ENCODE data around the gene ZC3H7B. TPM values are rescaled to one million over a fixed set of nuclear protein-coding genes. Genes with fewer than 3 reads are reported as not detected.

Gene ZC3H7B
- 10 to 100 TPM; 29.5 to 43.6 (median 35.7) TPM for total RNA-seq

GRCh38 chr22:41301085-41302020 lies at the start of gene ZC3H7B:
ZC3H7B (plus strand) TSS chr22:41301525; CDS start chr22:41320661, 19,136 bp downstream.
- Histone ChIP-seq H3K9me3 (no peaks in the 10 kb centered on the region), H3K27ac (peak within 1 kb of the TSS; percentile 85 to 90 (median 88)), H3K36me3 (no peaks in the 10 kb centered on the region), H3K4me1 (peaks cover 4 to 26% (median 14%) of the 10 kb centered on the region in 4 donors), H3K27me3 (no peaks in the 10 kb centered on the region), H3K4me3 (peak within 1 kb of the TSS; percentile 35 to 90 (median 90))
- intact Hi-C loops (cut with DNase I; ENCODE audit: low total_unique reads) (no loop called here), in situ Hi-C loops (cut with MboI; ENCODE audit: low pct_ligation_motif_present in 1 of 4, low pct_unique_long_range_greater_than_20kb in 1 of 4, low sequenced_read_pairs in 3 of 4) (no loop called here)
- peak; percentile 87 for DNase-seq
- WGBS, 2 donors (ENCODE audit: low coverage in 1 of 2): 0 to 1% methylated on average over 8 to 73 of the region's 74 CpGs
- TF ChIP-seq POLR2AphosphoS5 (IDR thresholded peaks at IDR 0.05): peak; percentile 61 to 70 (median 62)
- TF ChIP-seq EP300 (IDR thresholded peaks at IDR 0.05; ENCODE audit: low read depth): no peak
- peak; percentile 62 for TF ChIP-seq POLR2A (IDR thresholded peaks at IDR 0.05)
- TF ChIP-seq CTCF (IDR thresholded peaks at IDR 0.05): peak; percentile 45 to 61 (median 57)

- TF ChIP-seq POLR2A (IDR thresholded peaks at IDR 0.05) (no peak), POLR2AphosphoS5 (IDR thresholded peaks at IDR 0.05) (no peak), EP300 (IDR thresholded peaks at IDR 0.05; ENCODE audit: low read depth) (no peak)
- 93% methylated on average over 8 of the region's 8 CpGs; no CpG with 5 or more reads in 1 of the 2 donors for WGBS, 2 donors (ENCODE audit: low coverage in 1 of 2)
- Histone ChIP-seq H3K27me3 (no peaks in the 10 kb centered on the region), H3K27ac (no peak overlapping the region), H3K4me1 (no peaks in the 10 kb centered on the region), H3K9me3 (no peaks in the 10 kb centered on the region), H3K36me3 (peaks cover 0 to 56% (median 26%) of the 10 kb centered on the region in 4 donors), H3K4me3 (no peak overlapping the region)
- in situ Hi-C loops (cut with MboI; ENCODE audit: low pct_ligation_motif_present in 1 of 4, low pct_unique_long_range_greater_than_20kb in 1 of 4, low sequenced_read_pairs in 3 of 4): no loop called here
- intact Hi-C loops (cut with DNase I; ENCODE audit: low total_unique reads): no loop called here
- DNase-seq: no peak
Measured at GRCh38 chr22:41252365-41252764, 49.0 kb upstream of the ZC3H7B start.

GRCh38 chr22:41254230-41254629 lies 47.1 kb upstream of the ZC3H7B start:
- no peak for DNase-seq
- WGBS, 2 donors (ENCODE audit: low coverage in 1 of 2): 86 to 93% methylated on average over 7 of the region's 7 CpGs
- Histone ChIP-seq H3K9me3 (no peaks in the 10 kb centered on the region), H3K27me3 (no peaks in the 10 kb centered on the region), H3K4me1 (no peaks in the 10 kb centered on the region), H3K4me3 (no peak overlapping the region), H3K27ac (no peak overlapping the region), H3K36me3 (peaks cover 0 to 58% (median 18%) of the 10 kb centered on the region in 4 donors)
- intact Hi-C loops (cut with DNase I; ENCODE audit: low total_unique reads): no loop called here
- in situ Hi-C loops (cut with MboI; ENCODE audit: low pct_ligation_motif_present in 1 of 4, low pct_unique_long_range_greater_than_20kb in 1 of 4, low sequenced_read_pairs in 3 of 4): no loop called here
- TF ChIP-seq CTCF (IDR thresholded peaks at IDR 0.05): no peak

- H3K27me3 ChIP-seq: no peaks in the 10 kb centered on the region
- peaks cover 0 to 58% (median 18%) of the 10 kb centered on the region in 4 donors for H3K36me3 ChIP-seq
- in situ Hi-C loops (cut with MboI; ENCODE audit: low pct_ligation_motif_present in 1 of 4, low pct_unique_long_range_greater_than_20kb in 1 of 4, low sequenced_read_pairs in 3 of 4) (no loop called here), intact Hi-C loops (cut with DNase I; ENCODE audit: low total_unique reads) (no loop called here)
- WGBS, 2 donors (ENCODE audit: low coverage in 1 of 2): 79 to 80% methylated on average over 1 to 14 of the region's 20 CpGs
- no peak for DNase-seq
- H3K4me1 ChIP-seq: no peaks in the 10 kb centered on the region
- H3K27ac ChIP-seq: no peak overlapping the region
- TF ChIP-seq EP300 (IDR thresholded peaks at IDR 0.05; ENCODE audit: low read depth): no peak
- no peak for TF ChIP-seq CTCF (IDR thresholded peaks at IDR 0.05)
- no peak for TF ChIP-seq POLR2AphosphoS5 (IDR thresholded peaks at IDR 0.05)
- TF ChIP-seq POLR2A (IDR thresholded peaks at IDR 0.05): no peak
- no peaks in the 10 kb centered on the region for H3K9me3 ChIP-seq
- H3K4me3 ChIP-seq: no peak overlapping the region
Measured at GRCh38 chr22:41256254-41257253, 44.8 kb upstream of the ZC3H7B start.
